Neural cell (in vitro differentiated cells): ENCODE measurements around the gene UBTF. TPM values are rescaled to one million over a fixed set of nuclear protein-coding genes. Genes with fewer than 3 reads are reported as not detected.

Experiments
- H2AFZ ChIP-seq: fragments of 200-600, 300-800 bp; sonication (generic), shearing (Covaris generic); 2 replicates; pipeline ENCODE4 v1.6.0; 2014; ENCODE audit warnings: low read depth, mild to moderate bottlenecking, antibody characterized with exemption, low read length, moderate library complexity
- H3F3A ChIP-seq: fragments of 200-600 bp; shearing (Covaris generic); 2 replicates; pipeline ENCODE4 v1.6.1; 2016; ENCODE audit warnings: mild to moderate bottlenecking, moderate library complexity, mixed read lengths, antibody characterized with exemption, low read length; ENCODE audit not compliant: insufficient read depth, poor library complexity, severe bottlenecking
- H3K27ac ChIP-seq: fragments of 200-600, 300-800 bp; sonication (generic), shearing (Covaris generic); 2 replicates; pipeline ENCODE4 v1.5.1; 2014; ENCODE audit warnings: mild to moderate bottlenecking, low read length, moderate library complexity
- H3K27me3 ChIP-seq: fragments of 300-800, 200-600 bp; sonication (generic), shearing (Covaris generic); 2 replicates; pipeline ENCODE4 v1.6.0; 2014; ENCODE audit warnings: mild to moderate bottlenecking, low read depth, low read length, moderate library complexity; ENCODE audit not compliant: insufficient read depth
- H3K36me3 ChIP-seq: fragments of 300-800, 200-600 bp; sonication (generic), shearing (Covaris generic); 2 replicates; pipeline ENCODE4 v1.5.1; 2014; ENCODE audit warnings: mild to moderate bottlenecking, antibody characterized with exemption, low read length, moderate library complexity; ENCODE audit not compliant: insufficient read depth
- H3K4me2 ChIP-seq: fragments of 300-800, 200-600 bp; sonication (generic), shearing (Covaris generic); 2 replicates; pipeline ENCODE4 v1.6.0; 2014; ENCODE audit warnings: mild to moderate bottlenecking, low read length
- H3K4me3 ChIP-seq: fragments of 300-800, 200-600 bp; sonication (generic), shearing (Covaris generic); 2 replicates; pipeline ENCODE4 v1.5.1; 2014; ENCODE audit warnings: mild to moderate bottlenecking, low read length, moderate library complexity
- H3K79me2 ChIP-seq: fragments of 200-600 bp; shearing (Covaris generic); replicated peaks from 2 replicates; pipeline ENCODE4 v1.6.0; 2014; ENCODE audit warnings: mild to moderate bottlenecking, low read length, moderate library complexity; ENCODE audit not compliant: insufficient read depth
- H3K9ac ChIP-seq: fragments of 300-800, 200-600 bp; sonication (generic), shearing (Covaris generic); 2 replicates; pipeline ENCODE4 v1.6.1; 2016; ENCODE audit warnings: mild to moderate bottlenecking, low read length, mixed read lengths
- H3K9me2 ChIP-seq: fragments of 200-600 bp; shearing (Covaris generic); 2 replicates; pipeline ENCODE4 v1.6.1; 2016; ENCODE audit warnings: mild to moderate bottlenecking, low read length, mixed read lengths; ENCODE audit not compliant: insufficient read depth
- H3K9me3 ChIP-seq: fragments of 200-600, 300-800 bp; sonication (generic), shearing (Covaris generic); 2 replicates; pipeline ENCODE4 v1.6.1; 2016; ENCODE audit warnings: mild to moderate bottlenecking, mixed run types, low read length, moderate library complexity, mixed read lengths
- H4K20me1 ChIP-seq: fragments of 200-600 bp; shearing (Covaris generic); 2 replicates; pipeline ENCODE4 v1.6.1; 2016; ENCODE audit warnings: mild to moderate bottlenecking, mixed run types; ENCODE audit not compliant: insufficient read depth
- CTCF ChIP-seq: fragments of 450-650 bp; IDR thresholded peaks from 2 replicates; pipeline ENCODE4 v1.5.1; 2014; ENCODE audit warnings: antibody characterized with exemption, mild to moderate bottlenecking, moderate library complexity; ENCODE audit not compliant: poor library complexity, severe bottlenecking
- EP300 ChIP-seq: fragments of 450-650 bp; conservative IDR thresholded peaks from 2 replicates; pipeline ENCODE4 v1.6.1; 2014; ENCODE audit warnings: antibody characterized with exemption, mild to moderate bottlenecking, moderate library complexity; ENCODE audit not compliant: poor library complexity, severe bottlenecking
- EZH2 ChIP-seq: fragments of 200-600, 300-800 bp; shearing (Covaris generic), sonication (generic); IDR thresholded peaks from 2 replicates; pipeline ENCODE4 v1.6.1; 2014; ENCODE audit warnings: antibody characterized with exemption, low read length, borderline replicate concordance, mild to moderate bottlenecking; ENCODE audit not compliant: insufficient read depth, poor library complexity, severe bottlenecking
- MXI1 ChIP-seq: fragments of 450-650 bp; conservative IDR thresholded peaks from 2 replicates; pipeline ENCODE4 v1.6.1; 2014; ENCODE audit warnings: antibody characterized with exemption, mild to moderate bottlenecking; ENCODE audit not compliant: poor library complexity, severe bottlenecking
- POLR2AphosphoS5 ChIP-seq: IDR thresholded peaks from 2 replicates; pipeline ENCODE4 v1.6.1; 2012
- RAD21 ChIP-seq: fragments of 450-650 bp; conservative IDR thresholded peaks from 2 replicates; pipeline ENCODE4 v1.6.1; 2014; ENCODE audit warnings: antibody characterized with exemption, mild to moderate bottlenecking, moderate library complexity
- REST ChIP-seq: IDR thresholded peaks from 2 replicates; pipeline ENCODE4 v1.6.1; 2012; ENCODE audit warnings: borderline replicate concordance
- SMC3 ChIP-seq: fragments of 450-650 bp; conservative IDR thresholded peaks from 2 replicates; pipeline ENCODE4 v1.6.1; 2014; ENCODE audit warnings: antibody characterized with exemption, mild to moderate bottlenecking, moderate library complexity; ENCODE audit not compliant: poor library complexity
- TAF1 ChIP-seq: IDR thresholded peaks from 2 replicates; pipeline ENCODE4 v1.6.1; 2012; ENCODE audit warnings: low read depth
- polyA plus RNA-seq: library from polyadenylated mRNA; depleted of rRNA; stranded (reverse); fragments of >200 nt; gene quantifications from 2 replicates; pipeline ENCODE4 v1.2.3, GENCODE V29; 2014

UBTF gene
- polyA plus RNA-seq, 1 donor from 2014 or later = 73.8 TPM

- H2AFZ ChIP-seq = no peak overlapping the region
- H3K9ac ChIP-seq = no peak overlapping the region
- no peak overlapping the region for H3K27ac ChIP-seq
- no peak overlapping the region for H3K4me3 ChIP-seq
- H3F3A ChIP-seq = no peaks in the 10 kb centered on the region
- TF ChIP-seq REST (no peak), EP300 (no peak), MXI1 (no peak), RAD21 (no peak), TAF1 (no peak), EZH2 (no peak), SMC3 (no peak), CTCF (no peak), POLR2AphosphoS5 (no peak)
- H4K20me1 ChIP-seq = no peaks in the 10 kb centered on the region
- no peaks in the 10 kb centered on the region for H3K79me2 ChIP-seq
- H3K4me2 ChIP-seq = no peak overlapping the region
- H3K36me3 ChIP-seq = no peaks in the 10 kb centered on the region
- no peaks in the 10 kb centered on the region for H3K9me3 ChIP-seq
- H3K9me2 ChIP-seq = no peaks in the 10 kb centered on the region
- H3K27me3 ChIP-seq = no peaks in the 10 kb centered on the region
Measured at GRCh38 chr17:44262654-44263225, 43.3 kb upstream of the UBTF start.

GRCh38 chr17:44260296-44260695 is 40.8 kb upstream of the UBTF start:
- Histone ChIP-seq H3K9me2 (no peaks in the 10 kb centered on the region), H3K9ac (no peak overlapping the region), H3K9me3 (no peaks in the 10 kb centered on the region), H4K20me1 (no peaks in the 10 kb centered on the region), H3K4me3 (no peak overlapping the region), H3K4me2 (no peak overlapping the region), H3K36me3 (no peaks in the 10 kb centered on the region), H3K27ac (no peak overlapping the region), H3K79me2 (no peaks in the 10 kb centered on the region), H2AFZ (no peak overlapping the region), H3K27me3 (no peaks in the 10 kb centered on the region), H3F3A (no peaks in the 10 kb centered on the region)
- TF ChIP-seq EP300 (no peak), RAD21 (no peak), REST (no peak), SMC3 (no peak), POLR2AphosphoS5 (no peak), EZH2 (no peak), CTCF (no peak), MXI1 (no peak), TAF1 (no peak)
